HG03039 (cell line): ENCODE data around the gene AGR3.
"Not testable (repeated sequence)": the region's sequence is repeated elsewhere in the genome, so short reads cannot be mapped to it uniquely, and the experiment has no call there.

ENCODE experiments used
- ATAC-seq: cut with Tn5 transposase; IDR thresholded peaks from one replicate; pipeline ENCODE4 v1.9.1; 2021; ENCODE audit warnings: mild to moderate bottlenecking, moderate library complexity; ENCODE audit not compliant: unreplicated experiment

The AGR3 gene

GRCh38 chr7:16891874-16892643 is 10.3 kb upstream of the AGR3 start:
- ATAC-seq, result no peak

GRCh38 chr7:16891338-16891737 is 9.6 kb upstream of the AGR3 start:
- ATAC-seq, result no peak

GRCh38 chr7:16889851-16890415 is 8.2 kb upstream of the AGR3 start:
- ATAC-seq, result no peak

- ATAC-seq, result no peak
These were observed 7.5 kb upstream of the AGR3 start for GRCh38 chr7:16889305-16889704.

GRCh38 chr7:16883918-16884317 is 2.1 kb upstream of the AGR3 start:
- no peak for ATAC-seq

- ATAC-seq, result no peak
These were observed 1.2 kb downstream of the AGR3 start for GRCh38 chr7:16880554-16880953.

GRCh38 chr7:16879181-16879580 is 2.6 kb downstream of the AGR3 start:
- ATAC-seq, result no peak

- ATAC-seq, result no peak
These were observed 5.9 kb downstream of the AGR3 start for GRCh38 chr7:16875861-16876260.

- no peak for ATAC-seq
These were observed 7.7 kb downstream of the AGR3 start for GRCh38 chr7:16874066-16874465.

- ATAC-seq, result no peak
These were observed 14.5 kb downstream of the AGR3 start for GRCh38 chr7:16867328-16867727.

- ATAC-seq, result not testable (repeated sequence)
These were observed 28.6 kb downstream of the AGR3 start for GRCh38 chr7:16853189-16853588.

- no peak for ATAC-seq
These were observed 30.0 kb downstream of the AGR3 start for GRCh38 chr7:16851829-16852228.

GRCh38 chr7:16850614-16851466 is 30.9 kb downstream of the AGR3 start:
- ATAC-seq, result no peak

GRCh38 chr7:16849296-16850148 is 32.3 kb downstream of the AGR3 start:
- ATAC-seq, result no peak

GRCh38 chr7:16847381-16847860 is 34.4 kb downstream of the AGR3 start:
- no peak for ATAC-seq

- ATAC-seq, result no peak
These were observed 35.1 kb downstream of the AGR3 start for GRCh38 chr7:16846601-16847165.

GRCh38 chr7:16845746-16846145 is 36.0 kb downstream of the AGR3 start:
- ATAC-seq, result no peak

- no peak for ATAC-seq
These were observed 40.1 kb downstream of the AGR3 start for GRCh38 chr7:16841681-16842080.

GRCh38 chr7:16840094-16840493 is 41.7 kb downstream of the AGR3 start:
- no peak for ATAC-seq

GRCh38 chr7:16839646-16840045 is 42.1 kb downstream of the AGR3 start:
- ATAC-seq, result no peak
